DND-41 (cell line): ENCODE measurements around the gene FARP1.

Experiments
- ATAC-seq: fragments of 200-7000 bp; cut with Tn5 transposase; 3 replicates; pipeline ENCODE4 v1.9.1; 2021; ENCODE audit warnings: low read depth; ENCODE audit not compliant: insufficient read depth
- DNase-seq: peaks from one replicate; pipeline ENCODE4 v3.0.0-alpha.2; 2020
- H2AFZ ChIP-seq: 2 replicates; pipeline ENCODE4 v1.6.0; 2012; ENCODE audit warnings: low read depth, low read length
- H3K27ac ChIP-seq: 2 replicates; pipeline ENCODE4 v1.5.1; 2012; ENCODE audit warnings: low read length, inconsistent platforms
- H3K27me3 ChIP-seq: fragments of 200-600 bp; sonication (generic); 2 replicates; pipeline ENCODE4 v1.6.0; 2012; ENCODE audit warnings: low read length, mild to moderate bottlenecking, inconsistent platforms; ENCODE audit not compliant: insufficient read depth, poor library complexity
- H3K36me3 ChIP-seq: 2 replicates; pipeline ENCODE4 v1.5.1; 2012; ENCODE audit warnings: low read length, inconsistent platforms; ENCODE audit not compliant: insufficient read depth
- H3K4me1 ChIP-seq: 2 replicates; pipeline ENCODE4 v1.5.1; 2012; ENCODE audit warnings: mild to moderate bottlenecking, low read length; ENCODE audit not compliant: insufficient read depth
- H3K4me2 ChIP-seq: 2 replicates; pipeline ENCODE4 v1.6.0; 2012; ENCODE audit warnings: mild to moderate bottlenecking, moderate library complexity, low read length, inconsistent platforms; ENCODE audit not compliant: insufficient read depth
- H3K4me3 ChIP-seq, 2 experiments: fragments of 200-600 bp in 1 of 2; shearing (Covaris generic) in 1 of 2; 2 replicates each; pipeline ENCODE4 v1.5.1; 2012 to 2016; ENCODE audit warnings: inconsistent platforms in 2 of 2, low read length in 2 of 2, mild to moderate bottlenecking in 2 of 2, low read depth in 1 of 2, moderate library complexity in 1 of 2
- H3K79me2 ChIP-seq: 2 replicates; pipeline ENCODE4 v1.6.0; 2012; ENCODE audit warnings: low read length, inconsistent platforms; ENCODE audit not compliant: insufficient read depth
- H3K9ac ChIP-seq: 2 replicates; pipeline ENCODE4 v1.6.0; 2012; ENCODE audit warnings: low read depth, mild to moderate bottlenecking, inconsistent platforms, low read length, moderate library complexity
- H3K9me3 ChIP-seq: 2 replicates; pipeline ENCODE4 v1.5.1; 2012; ENCODE audit warnings: low read length, moderate library complexity, mild to moderate bottlenecking, inconsistent platforms; ENCODE audit not compliant: insufficient read depth, severe bottlenecking
- H4K20me1 ChIP-seq: 2 replicates; pipeline ENCODE4 v1.6.0; 2012; ENCODE audit warnings: low read length; ENCODE audit not compliant: insufficient read depth
- EZH2 ChIP-seq: IDR thresholded peaks from 3 replicates; pipeline ENCODE4 v1.6.1; 2012; ENCODE audit warnings: borderline replicate concordance, low read depth, mild to moderate bottlenecking, moderate library complexity, low read length, inconsistent platforms; ENCODE audit not compliant: severe bottlenecking
- TF ChIP-seq, protein P1 (sequence below): IDR thresholded peaks from 2 replicates; pipeline ENCODE4 v1.5.1; 2012; ENCODE audit warnings: borderline replicate concordance, low read length, moderate library complexity, mild to moderate bottlenecking; ENCODE audit not compliant: poor library complexity, severe bottlenecking; ENCODE audit errors: extremely low read depth

The FARP1 gene

DNA sequence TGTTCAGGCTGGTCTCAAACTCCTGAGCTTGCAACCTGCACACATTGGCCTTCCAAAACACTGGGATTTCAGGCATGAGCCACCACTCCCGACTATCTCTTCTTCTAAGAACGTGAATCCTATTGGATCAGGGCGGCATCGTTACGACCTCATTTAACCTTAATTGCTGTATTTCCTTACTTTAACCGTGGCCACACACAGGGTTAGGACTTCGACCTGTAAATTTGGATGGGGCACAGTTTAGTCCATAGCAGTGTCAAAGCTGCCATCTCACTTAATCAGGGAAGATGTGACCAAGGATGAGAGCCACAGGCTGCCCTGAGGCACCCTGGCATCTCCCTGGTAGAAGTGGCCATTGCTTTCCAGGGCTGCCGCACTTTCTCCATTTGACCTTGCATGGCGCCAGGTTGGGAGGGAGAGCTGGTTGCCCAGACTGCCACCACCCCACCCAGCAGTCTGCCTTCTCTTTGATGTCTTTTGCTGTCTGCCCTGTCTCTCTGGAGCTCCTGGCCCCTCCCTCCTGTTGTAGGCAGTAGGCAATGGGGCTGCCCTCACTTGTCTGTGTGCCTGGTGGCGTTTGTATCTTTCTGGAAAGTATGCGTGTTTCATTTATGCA, 175.5 kb downstream of the FARP1 start:
- ATAC-seq, result no peak
- no peaks in the 10 kb centered on the region for H3K4me1 ChIP-seq
- no peaks in the 10 kb centered on the region for H3K9me3 ChIP-seq
- no peak for DNase-seq
- no peaks in the 10 kb centered on the region for H3K36me3 ChIP-seq
- no peak for TF ChIP-seq EZH2
- TF ChIP-seq, protein P1, sequence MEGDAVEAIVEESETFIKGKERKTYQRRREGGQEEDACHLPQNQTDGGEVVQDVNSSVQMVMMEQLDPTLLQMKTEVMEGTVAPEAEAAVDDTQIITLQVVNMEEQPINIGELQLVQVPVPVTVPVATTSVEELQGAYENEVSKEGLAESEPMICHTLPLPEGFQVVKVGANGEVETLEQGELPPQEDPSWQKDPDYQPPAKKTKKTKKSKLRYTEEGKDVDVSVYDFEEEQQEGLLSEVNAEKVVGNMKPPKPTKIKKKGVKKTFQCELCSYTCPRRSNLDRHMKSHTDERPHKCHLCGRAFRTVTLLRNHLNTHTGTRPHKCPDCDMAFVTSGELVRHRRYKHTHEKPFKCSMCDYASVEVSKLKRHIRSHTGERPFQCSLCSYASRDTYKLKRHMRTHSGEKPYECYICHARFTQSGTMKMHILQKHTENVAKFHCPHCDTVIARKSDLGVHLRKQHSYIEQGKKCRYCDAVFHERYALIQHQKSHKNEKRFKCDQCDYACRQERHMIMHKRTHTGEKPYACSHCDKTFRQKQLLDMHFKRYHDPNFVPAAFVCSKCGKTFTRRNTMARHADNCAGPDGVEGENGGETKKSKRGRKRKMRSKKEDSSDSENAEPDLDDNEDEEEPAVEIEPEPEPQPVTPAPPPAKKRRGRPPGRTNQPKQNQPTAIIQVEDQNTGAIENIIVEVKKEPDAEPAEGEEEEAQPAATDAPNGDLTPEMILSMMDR, result no peak
- H3K4me2 ChIP-seq, result no peak overlapping the region
- no peaks in the 10 kb centered on the region for H4K20me1 ChIP-seq
- no peak overlapping the region for H3K9ac ChIP-seq
- no peak overlapping the region for H3K4me3 ChIP-seq
- H3K79me2 ChIP-seq, result no peaks in the 10 kb centered on the region
- H3K27ac ChIP-seq, result no peak overlapping the region
- no peak overlapping the region for H2AFZ ChIP-seq
- H3K27me3 ChIP-seq, result peaks cover 7% of the 10 kb centered on the region

DNA sequence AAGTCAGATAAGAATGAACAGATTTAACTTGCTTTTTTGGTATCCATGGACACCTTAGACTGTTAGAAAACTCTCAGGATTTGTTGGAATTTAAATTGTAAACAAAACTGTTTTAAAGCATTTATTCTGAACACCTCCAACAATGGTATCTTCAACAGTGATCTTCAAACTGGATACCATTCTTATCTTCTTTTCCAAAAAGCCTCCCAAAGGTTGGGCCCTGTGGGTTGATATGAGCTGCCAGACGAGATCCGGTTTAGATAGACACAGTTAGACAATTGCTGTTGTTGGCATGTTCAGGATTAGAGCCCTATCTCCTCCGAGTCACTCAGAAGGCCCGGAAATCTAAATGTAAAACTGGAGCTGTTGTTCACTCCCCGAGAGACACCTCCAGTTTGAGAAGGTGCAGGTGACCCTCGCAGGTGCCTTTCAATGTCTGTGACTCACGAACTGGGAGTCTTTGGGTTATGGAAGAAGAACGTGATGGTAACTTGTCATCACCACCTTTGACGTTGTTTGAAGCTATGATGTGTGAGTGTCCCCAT, 177.7 kb downstream of the FARP1 start:
- Histone ChIP-seq H4K20me1 (no peaks in the 10 kb centered on the region), H3K9ac (no peak overlapping the region), H3K4me1 (no peaks in the 10 kb centered on the region), H3K9me3 (no peaks in the 10 kb centered on the region), H3K79me2 (no peaks in the 10 kb centered on the region), H3K4me2 (no peak overlapping the region), H2AFZ (no peak overlapping the region), H3K4me3 (no peak overlapping the region), H3K36me3 (no peaks in the 10 kb centered on the region), H3K27me3 (peaks cover 8% of the 10 kb centered on the region), H3K27ac (no peak overlapping the region)
- DNase-seq, result no peak
- TF ChIP-seq, protein P1, result no peak
- TF ChIP-seq EZH2, result no peak
- no peak for ATAC-seq

DNA sequence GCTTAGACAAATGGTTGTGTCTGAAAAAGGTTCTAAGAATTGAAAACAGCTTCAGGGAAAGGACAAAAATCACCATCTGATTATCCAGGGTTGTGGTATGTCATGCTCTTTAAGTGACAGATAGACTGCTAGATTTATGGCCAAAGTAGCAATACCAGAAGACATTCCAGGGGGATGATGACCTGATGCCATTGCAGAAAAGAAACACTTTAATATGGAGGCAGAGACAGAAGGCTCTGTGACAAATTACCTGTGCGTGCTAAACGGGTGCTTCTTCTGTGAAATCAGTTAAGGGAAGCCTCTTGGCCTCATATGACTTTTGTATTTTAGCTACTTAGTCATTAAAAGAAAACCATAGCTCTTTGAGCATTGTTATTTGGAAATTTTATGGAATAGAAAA, 178.5 kb downstream of the FARP1 start:
- H4K20me1 ChIP-seq, result no peaks in the 10 kb centered on the region
- no peak for ATAC-seq
- H3K9me3 ChIP-seq, result no peaks in the 10 kb centered on the region
- H3K36me3 ChIP-seq, result no peaks in the 10 kb centered on the region
- TF ChIP-seq, protein P1, result no peak
- TF ChIP-seq EZH2, result no peak
- H2AFZ ChIP-seq, result no peak overlapping the region
- DNase-seq, result no peak
- no peak overlapping the region for H3K27ac ChIP-seq
- H3K27me3 ChIP-seq, result peaks cover 9% of the 10 kb centered on the region
- H3K9ac ChIP-seq, result no peak overlapping the region
- no peaks in the 10 kb centered on the region for H3K79me2 ChIP-seq
- no peaks in the 10 kb centered on the region for H3K4me1 ChIP-seq
- H3K4me3 ChIP-seq, result no peak overlapping the region
- H3K4me2 ChIP-seq, result no peak overlapping the region
